ENCODE data around the gene ZNF555. TPM values are rescaled to one million over a fixed set of nuclear protein-coding genes. Genes with fewer than 3 reads are reported as not detected.
"Not testable (repeated sequence)": the region's sequence is repeated elsewhere in the genome, so short reads cannot be mapped to it uniquely, and the experiment has no call there.

Gene ZNF555
- total and polyA plus RNA-seq, 4 donors, result 9.1 to 15.6 (median 11.4) TPM

GRCh38 chr19:2813235-2814160 is 27.8 kb upstream of the ZNF555 start:
- Histone ChIP-seq H3K9me3 (ENCODE audit: control insufficient read depth, insufficient read depth, low read length) (no peaks in the 10 kb centered on the region), H3K27ac (ENCODE audit: low read depth, low read length) (no peak overlapping the region), H3K36me3 (ENCODE audit: control insufficient read depth, insufficient read depth, low read length) (peaks cover 79% of the 10 kb centered on the region), H3K4me3 (ENCODE audit: low read depth, low read length) (no peak overlapping the region), H3K4me1 (ENCODE audit: control insufficient read depth, insufficient read depth, low read length) (no peaks in the 10 kb centered on the region), H3K27me3 (ENCODE audit: control insufficient read depth, insufficient read depth, low read length) (no peaks in the 10 kb centered on the region)
- no peak for DNase-seq (ENCODE audit: low read depth in 4 of 6, low spot score in 6 of 6)
- 77% methylated on average over 35 of the region's 35 CpGs for WGBS (ENCODE audit: insufficient coverage)

- peaks cover 2% of the 10 kb centered on the region for H3K4me1 ChIP-seq (ENCODE audit: control insufficient read depth, insufficient read depth, low read length)
- H3K4me3 ChIP-seq (ENCODE audit: low read depth, low read length), result no peak overlapping the region
- no peak for DNase-seq (ENCODE audit: low read depth in 4 of 6, low spot score in 6 of 6)
- H3K27me3 ChIP-seq (ENCODE audit: control insufficient read depth, insufficient read depth, low read length), result no peaks in the 10 kb centered on the region
- H3K9me3 ChIP-seq (ENCODE audit: control insufficient read depth, insufficient read depth, low read length), result no peaks in the 10 kb centered on the region
- WGBS (ENCODE audit: insufficient coverage), result 94% methylated on average over 11 of the region's 11 CpGs
- no peak overlapping the region for H3K27ac ChIP-seq (ENCODE audit: low read depth, low read length)
- peaks cover 70% of the 10 kb centered on the region for H3K36me3 ChIP-seq (ENCODE audit: control insufficient read depth, insufficient read depth, low read length)
These were observed 26.8 kb upstream of the ZNF555 start for GRCh38 chr19:2814426-2814825.

- no peak for DNase-seq (ENCODE audit: low read depth in 4 of 6, low spot score in 6 of 6)
- WGBS (ENCODE audit: insufficient coverage), result 90% methylated on average over 9 of the region's 13 CpGs
- H3K27me3 ChIP-seq (ENCODE audit: control insufficient read depth, insufficient read depth, low read length), result no peaks in the 10 kb centered on the region
- H3K27ac ChIP-seq (ENCODE audit: low read depth, low read length), result no peak overlapping the region
- H3K4me3 ChIP-seq (ENCODE audit: low read depth, low read length), result no peak overlapping the region
- H3K9me3 ChIP-seq (ENCODE audit: control insufficient read depth, insufficient read depth, low read length), result no peaks in the 10 kb centered on the region
- H3K4me1 ChIP-seq (ENCODE audit: control insufficient read depth, insufficient read depth, low read length), result peaks cover 5% of the 10 kb centered on the region
- H3K36me3 ChIP-seq (ENCODE audit: control insufficient read depth, insufficient read depth, low read length), result peaks cover 62% of the 10 kb centered on the region
These were observed 26.1 kb upstream of the ZNF555 start for GRCh38 chr19:2815191-2815614.

DNA sequence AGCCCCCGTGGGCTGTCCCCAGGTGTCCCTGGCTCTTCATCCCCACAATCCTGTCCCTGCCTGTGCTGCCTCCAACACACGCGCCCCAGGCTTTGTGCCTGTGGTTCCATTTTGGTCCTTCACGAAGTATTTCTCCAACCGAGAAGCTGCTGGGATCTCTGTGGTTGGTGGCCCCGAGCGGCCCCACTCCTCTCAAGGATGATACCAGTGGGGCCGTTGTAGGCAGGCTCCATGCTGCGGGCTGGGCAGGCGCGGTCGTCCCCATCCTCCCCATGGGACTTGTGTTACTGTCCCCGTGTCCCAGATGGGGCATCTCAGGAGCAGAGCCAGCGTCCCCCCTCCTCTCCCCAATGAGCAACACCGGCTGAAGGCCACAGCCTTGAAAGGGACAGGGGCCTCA is 25.4 kb upstream of the ZNF555 start:
- Histone ChIP-seq H3K9me3 (ENCODE audit: control insufficient read depth, insufficient read depth, low read length) (no peaks in the 10 kb centered on the region), H3K4me3 (ENCODE audit: low read depth, low read length) (no peak overlapping the region), H3K4me1 (ENCODE audit: control insufficient read depth, insufficient read depth, low read length) (peaks cover 12% of the 10 kb centered on the region), H3K27ac (ENCODE audit: low read depth, low read length) (no peak overlapping the region), H3K27me3 (ENCODE audit: control insufficient read depth, insufficient read depth, low read length) (no peaks in the 10 kb centered on the region), H3K36me3 (ENCODE audit: control insufficient read depth, insufficient read depth, low read length) (peaks cover 55% of the 10 kb centered on the region)
- WGBS (ENCODE audit: insufficient coverage), result 68% methylated on average over 15 of the region's 15 CpGs
- no peak for DNase-seq (ENCODE audit: low read depth in 4 of 6, low spot score in 6 of 6)

DNA sequence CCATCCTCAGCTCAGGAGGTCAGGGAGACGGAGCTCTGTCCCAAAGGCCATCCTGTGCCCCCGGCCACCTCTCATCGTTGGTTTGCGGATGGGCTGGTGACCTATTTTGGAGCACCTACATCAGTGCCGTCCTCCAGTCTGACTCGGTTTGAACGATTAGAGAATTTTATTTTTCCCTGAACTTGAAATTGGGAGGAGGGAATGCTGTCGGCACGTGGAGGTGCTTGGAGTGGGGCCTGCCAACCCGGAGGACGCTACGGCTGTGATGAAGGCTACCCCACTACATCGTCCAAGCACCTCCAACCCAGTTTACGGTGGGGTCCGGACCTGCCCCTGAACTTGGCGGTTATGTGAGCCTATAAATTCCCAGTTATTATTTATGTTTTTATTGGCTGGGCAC is 24.6 kb upstream of the ZNF555 start:
- no peaks in the 10 kb centered on the region for H3K9me3 ChIP-seq (ENCODE audit: control insufficient read depth, insufficient read depth, low read length)
- H3K36me3 ChIP-seq (ENCODE audit: control insufficient read depth, insufficient read depth, low read length), result peaks cover 47% of the 10 kb centered on the region
- H3K4me3 ChIP-seq (ENCODE audit: low read depth, low read length), result no peak overlapping the region
- no peak for DNase-seq (ENCODE audit: low read depth in 4 of 6, low spot score in 6 of 6)
- no peak overlapping the region for H3K27ac ChIP-seq (ENCODE audit: low read depth, low read length)
- H3K27me3 ChIP-seq (ENCODE audit: control insufficient read depth, insufficient read depth, low read length), result no peaks in the 10 kb centered on the region
- WGBS (ENCODE audit: insufficient coverage), result 80% methylated on average over 3 of the region's 16 CpGs
- H3K4me1 ChIP-seq (ENCODE audit: control insufficient read depth, insufficient read depth, low read length), result peaks cover 18% of the 10 kb centered on the region

DNA sequence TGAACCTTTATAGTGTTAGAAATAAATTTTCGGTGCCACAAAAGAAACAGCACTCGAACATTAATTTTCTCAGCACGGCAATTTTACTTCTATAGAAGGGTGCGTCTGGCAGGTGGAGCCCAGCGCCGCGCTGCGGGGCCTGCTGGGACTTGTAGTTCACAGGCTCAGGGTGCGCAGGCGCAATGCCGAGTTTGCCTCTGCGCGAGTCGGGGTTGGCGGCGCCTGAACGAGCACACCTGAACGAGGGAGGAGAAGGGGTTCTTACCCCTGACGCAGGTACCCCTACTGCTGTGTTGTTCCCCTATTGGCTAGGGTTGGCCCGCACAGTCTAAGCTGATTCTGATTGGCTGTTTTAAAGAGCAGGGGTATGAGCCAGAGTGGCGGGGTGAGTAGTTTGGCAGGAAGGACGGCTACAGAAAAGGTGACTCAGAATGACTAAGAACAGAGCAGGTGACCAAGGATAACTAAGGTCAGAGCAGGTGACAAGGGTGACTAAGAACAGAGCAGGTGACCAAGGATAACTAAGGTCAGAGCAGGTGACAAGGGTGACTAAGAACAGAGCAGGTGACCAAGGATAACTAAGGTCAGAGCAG is 23.9 kb upstream of the ZNF555 start:
- H3K27ac ChIP-seq (ENCODE audit: low read depth, low read length); H3K4me3 ChIP-seq (ENCODE audit: low read depth, low read length); H3K27me3 ChIP-seq (ENCODE audit: control insufficient read depth, insufficient read depth, low read length); H3K9me3 ChIP-seq (ENCODE audit: control insufficient read depth, insufficient read depth, low read length): not testable (repeated sequence)
- Histone ChIP-seq H3K4me1 (ENCODE audit: control insufficient read depth, insufficient read depth, low read length) (peaks cover 18% of the 10 kb centered on the region), H3K36me3 (ENCODE audit: control insufficient read depth, insufficient read depth, low read length) (peaks cover 44% of the 10 kb centered on the region)
- WGBS (ENCODE audit: insufficient coverage), result 63% methylated on average over 19 of the region's 22 CpGs
- peak in 1 of 6 donors; percentile 26 for DNase-seq (ENCODE audit: low read depth in 4 of 6, low spot score in 6 of 6)

- Histone ChIP-seq H3K27me3 (ENCODE audit: control insufficient read depth, insufficient read depth, low read length) (no peaks in the 10 kb centered on the region), H3K27ac (ENCODE audit: low read depth, low read length) (no peak within 1 kb of the TSS)
These were observed 21.6 kb upstream of the ZNF555 start, which contains the start of gene ZNF554 for GRCh38 chr19:2819540-2820111. TSS of gene ZNF554 (plus strand) at chr19:2819868. CDS start at chr19:2820072, 204 bp downstream.

GRCh38 chr19:2820112-2820702 is 21.1 kb upstream of the ZNF555 start:
- H3K36me3 ChIP-seq (ENCODE audit: control insufficient read depth, insufficient read depth, low read length), result peaks cover 35% of the 10 kb centered on the region
- DNase-seq (ENCODE audit: low read depth in 4 of 6, low spot score in 6 of 6), result peak in 2 of 6 donors; percentile 20 to 30
- H3K4me3 ChIP-seq (ENCODE audit: low read depth, low read length), result peak overlapping the region; percentile 63
- no peak overlapping the region for H3K27ac ChIP-seq (ENCODE audit: low read depth, low read length)
- peaks cover 18% of the 10 kb centered on the region for H3K4me1 ChIP-seq (ENCODE audit: control insufficient read depth, insufficient read depth, low read length)
- no peaks in the 10 kb centered on the region for H3K27me3 ChIP-seq (ENCODE audit: control insufficient read depth, insufficient read depth, low read length)
- H3K9me3 ChIP-seq (ENCODE audit: control insufficient read depth, insufficient read depth, low read length), result no peaks in the 10 kb centered on the region
- under 1% methylated on average over 35 of the region's 36 CpGs for WGBS (ENCODE audit: insufficient coverage)

More at GRCh38 chr19:2819540-2820111, 21.6 kb upstream of the ZNF555 start, which contains the start of gene ZNF554:
- peak; percentile 78 to 99 (median 92) for DNase-seq (ENCODE audit: low read depth in 4 of 6, low spot score in 6 of 6)
- under 1% methylated on average over 63 of the region's 64 CpGs for WGBS (ENCODE audit: insufficient coverage)
- Histone ChIP-seq H3K36me3 (ENCODE audit: control insufficient read depth, insufficient read depth, low read length) (peaks cover 40% of the 10 kb centered on the region), H3K9me3 (ENCODE audit: control insufficient read depth, insufficient read depth, low read length) (no peaks in the 10 kb centered on the region), H3K4me3 (ENCODE audit: low read depth, low read length) (peak within 1 kb of the TSS; percentile 63), H3K4me1 (ENCODE audit: control insufficient read depth, insufficient read depth, low read length) (peaks cover 18% of the 10 kb centered on the region)

DNA sequence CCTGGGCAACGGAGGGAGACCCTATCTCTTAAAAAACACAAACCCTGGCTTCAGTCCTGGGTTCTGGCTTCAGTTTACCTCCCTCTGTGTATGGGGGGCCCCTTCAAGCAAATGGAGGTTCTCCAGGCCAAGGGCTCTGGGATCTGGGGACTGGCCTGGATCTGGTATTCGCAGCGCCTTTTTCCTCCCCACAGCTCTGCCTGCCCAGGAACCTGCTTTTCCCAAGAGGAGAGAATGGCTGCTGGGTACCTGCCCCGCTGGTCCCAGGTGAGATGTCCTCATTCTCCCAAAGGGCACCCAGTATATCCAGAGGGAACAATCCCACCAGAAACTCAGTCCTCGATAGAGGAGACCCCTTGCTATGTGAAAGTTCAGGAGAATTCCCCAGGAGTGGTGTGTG is 18.4 kb upstream of the ZNF555 start:
- 100% methylated on average over 1 of the region's 5 CpGs for WGBS (ENCODE audit: insufficient coverage)
- DNase-seq (ENCODE audit: low read depth in 4 of 6, low spot score in 6 of 6), result no peak
- Histone ChIP-seq H3K27me3 (ENCODE audit: control insufficient read depth, insufficient read depth, low read length) (no peaks in the 10 kb centered on the region), H3K4me1 (ENCODE audit: control insufficient read depth, insufficient read depth, low read length) (peaks cover 18% of the 10 kb centered on the region), H3K27ac (ENCODE audit: low read depth, low read length) (no peak overlapping the region), H3K4me3 (ENCODE audit: low read depth, low read length) (no peak overlapping the region), H3K9me3 (ENCODE audit: control insufficient read depth, insufficient read depth, low read length) (no peaks in the 10 kb centered on the region), H3K36me3 (ENCODE audit: control insufficient read depth, insufficient read depth, low read length) (peaks cover 37% of the 10 kb centered on the region)

Data from spinal cord (tissue), 10 donors.